Osteoblast (primary cell): ENCODE measurements around the gene CSMD2. TPM values are rescaled to one million over a fixed set of nuclear protein-coding genes. Genes with fewer than 3 reads are reported as not detected.

Experiments used
- DNase-seq: peaks from one replicate; pipeline ENCODE4 v3.0.0; 2011; ENCODE audit warnings: low spot score, mixed read lengths; ENCODE audit not compliant: insufficient read length; ENCODE audit errors: missing footprints
- H2AFZ ChIP-seq: 2 replicates; pipeline ENCODE4 v1.6.0; 2011; ENCODE audit warnings: mild to moderate bottlenecking, low read length
- H3K27ac ChIP-seq: 2 replicates; pipeline ENCODE4 v1.5.1; 2011; ENCODE audit warnings: mild to moderate bottlenecking, low read depth, low read length, moderate library complexity
- H3K27me3 ChIP-seq: 2 replicates; pipeline ENCODE4 v1.6.0; 2012; ENCODE audit warnings: mild to moderate bottlenecking, control low read depth, inconsistent platforms, low read length, moderate library complexity; ENCODE audit not compliant: insufficient read depth
- H3K36me3 ChIP-seq: 2 replicates; pipeline ENCODE4 v1.5.1; 2011; ENCODE audit warnings: mild to moderate bottlenecking, low read length, control low read depth, moderate library complexity; ENCODE audit not compliant: insufficient read depth
- H3K4me1 ChIP-seq: 2 replicates; pipeline ENCODE4 v1.5.1; 2011; ENCODE audit warnings: mild to moderate bottlenecking, low read length, control low read depth, moderate library complexity; ENCODE audit not compliant: insufficient read depth
- H3K4me2 ChIP-seq: 2 replicates; pipeline ENCODE4 v1.6.0; 2011; ENCODE audit warnings: mild to moderate bottlenecking, low read length; ENCODE audit not compliant: insufficient read depth
- H3K4me3 ChIP-seq: fragments of 200-600 bp; sonication (generic); 3 replicates; pipeline ENCODE4 v1.5.1; 2012; ENCODE audit warnings: mild to moderate bottlenecking, low read length, inconsistent platforms; ENCODE audit not compliant: insufficient read depth
- H3K79me2 ChIP-seq: 2 replicates; pipeline ENCODE4 v1.6.0; 2012; ENCODE audit warnings: mild to moderate bottlenecking, low read length, control low read depth, inconsistent platforms; ENCODE audit not compliant: insufficient read depth
- H3K9me3 ChIP-seq: 2 replicates; pipeline ENCODE4 v1.5.1; 2011; ENCODE audit warnings: low read depth, low read length, control low read depth
- H4K20me1 ChIP-seq: 2 replicates; pipeline ENCODE4 v1.6.0; 2012; ENCODE audit warnings: mild to moderate bottlenecking, low read length, control low read depth; ENCODE audit not compliant: insufficient read depth
- total RNA-seq: library from RNA; depleted of rRNA; stranded (reverse); fragments of >200 nt; gene quantifications from 2 replicates; pipeline ENCODE4 v1.2.3, GENCODE V29; 2012
- TF ChIP-seq, protein P1 (sequence below): IDR thresholded peaks from 2 replicates; pipeline ENCODE4 v1.5.1; 2011; ENCODE audit warnings: mild to moderate bottlenecking, low read depth, low read length, moderate library complexity; ENCODE audit errors: extremely low read depth

CSMD2 gene
- total RNA-seq, 1 donor, result 0.36 TPM

DNA sequence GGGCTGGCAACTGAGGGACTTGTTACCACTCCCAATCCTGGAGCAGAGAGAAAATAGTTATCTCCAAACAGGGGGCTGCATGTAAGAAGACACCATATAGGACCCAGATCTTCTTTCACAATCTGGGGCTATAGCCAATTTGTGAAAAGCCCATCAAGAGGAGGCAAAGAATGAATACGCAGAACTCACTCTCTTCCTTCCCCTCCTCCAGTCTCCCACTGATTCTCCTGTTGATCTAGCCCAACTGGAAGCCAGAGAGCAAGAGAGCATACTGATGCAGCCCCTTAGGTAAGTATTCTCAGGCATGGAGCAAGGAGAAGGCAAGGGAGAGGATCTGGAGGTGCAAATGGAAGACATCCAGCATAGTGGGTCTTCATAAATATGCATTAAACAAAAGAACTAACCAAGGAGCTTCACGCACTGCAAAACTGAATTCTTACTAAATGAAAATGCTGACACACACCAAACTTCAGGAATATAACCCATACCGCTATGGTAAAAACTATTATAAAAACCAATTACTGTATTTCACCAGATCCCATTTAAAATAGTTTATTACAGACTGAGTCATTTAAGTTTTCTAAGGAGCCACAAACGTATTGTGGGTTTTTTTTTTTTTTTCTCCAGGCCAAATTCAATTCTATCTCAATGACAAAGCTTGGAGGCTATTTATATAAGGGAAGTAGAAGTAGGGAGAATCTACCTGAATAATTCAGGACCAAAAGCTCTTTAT is 316.7 kb downstream of the CSMD2 start:
- no peak overlapping the region for H3K27ac ChIP-seq
- H3K36me3 ChIP-seq, result no peaks in the 10 kb centered on the region
- TF ChIP-seq, protein P1, sequence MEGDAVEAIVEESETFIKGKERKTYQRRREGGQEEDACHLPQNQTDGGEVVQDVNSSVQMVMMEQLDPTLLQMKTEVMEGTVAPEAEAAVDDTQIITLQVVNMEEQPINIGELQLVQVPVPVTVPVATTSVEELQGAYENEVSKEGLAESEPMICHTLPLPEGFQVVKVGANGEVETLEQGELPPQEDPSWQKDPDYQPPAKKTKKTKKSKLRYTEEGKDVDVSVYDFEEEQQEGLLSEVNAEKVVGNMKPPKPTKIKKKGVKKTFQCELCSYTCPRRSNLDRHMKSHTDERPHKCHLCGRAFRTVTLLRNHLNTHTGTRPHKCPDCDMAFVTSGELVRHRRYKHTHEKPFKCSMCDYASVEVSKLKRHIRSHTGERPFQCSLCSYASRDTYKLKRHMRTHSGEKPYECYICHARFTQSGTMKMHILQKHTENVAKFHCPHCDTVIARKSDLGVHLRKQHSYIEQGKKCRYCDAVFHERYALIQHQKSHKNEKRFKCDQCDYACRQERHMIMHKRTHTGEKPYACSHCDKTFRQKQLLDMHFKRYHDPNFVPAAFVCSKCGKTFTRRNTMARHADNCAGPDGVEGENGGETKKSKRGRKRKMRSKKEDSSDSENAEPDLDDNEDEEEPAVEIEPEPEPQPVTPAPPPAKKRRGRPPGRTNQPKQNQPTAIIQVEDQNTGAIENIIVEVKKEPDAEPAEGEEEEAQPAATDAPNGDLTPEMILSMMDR, result no peak
- H3K27me3 ChIP-seq, result no peaks in the 10 kb centered on the region
- no peak overlapping the region for H3K4me2 ChIP-seq
- no peaks in the 10 kb centered on the region for H3K4me1 ChIP-seq
- H3K4me3 ChIP-seq, result no peak overlapping the region
- no peaks in the 10 kb centered on the region for H4K20me1 ChIP-seq
- no peaks in the 10 kb centered on the region for H3K9me3 ChIP-seq
- DNase-seq, result no peak
- no peaks in the 10 kb centered on the region for H3K79me2 ChIP-seq
- H2AFZ ChIP-seq, result no peak overlapping the region

DNA sequence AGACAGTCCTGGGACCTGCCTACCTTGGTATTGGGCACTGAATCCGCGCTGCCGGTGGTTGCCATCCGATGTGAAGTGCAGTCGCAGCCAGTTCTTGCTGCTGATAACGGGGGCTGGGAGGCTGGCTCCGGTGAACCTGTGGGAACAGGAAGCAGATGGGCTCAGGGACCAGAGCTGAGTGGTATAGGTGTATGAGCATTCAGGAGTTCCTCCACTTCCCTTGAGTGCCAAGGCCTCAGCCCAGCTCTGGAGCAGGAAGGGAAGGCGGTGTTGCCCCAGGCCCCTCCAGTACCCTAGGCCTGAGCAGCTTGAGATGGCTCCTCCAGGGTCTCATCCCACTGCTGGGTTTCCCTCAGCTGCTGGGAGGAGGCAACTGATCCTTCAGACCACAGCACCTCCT is 318.2 kb downstream of the CSMD2 start:
- Histone ChIP-seq H3K27ac (no peak overlapping the region), H3K79me2 (no peaks in the 10 kb centered on the region), H2AFZ (no peak overlapping the region), H3K9me3 (no peaks in the 10 kb centered on the region), H3K4me3 (no peak overlapping the region), H4K20me1 (no peaks in the 10 kb centered on the region), H3K4me1 (no peaks in the 10 kb centered on the region), H3K4me2 (no peak overlapping the region), H3K36me3 (no peaks in the 10 kb centered on the region), H3K27me3 (no peaks in the 10 kb centered on the region)
- TF ChIP-seq, protein P1, result no peak
- DNase-seq, result no peak

DNA sequence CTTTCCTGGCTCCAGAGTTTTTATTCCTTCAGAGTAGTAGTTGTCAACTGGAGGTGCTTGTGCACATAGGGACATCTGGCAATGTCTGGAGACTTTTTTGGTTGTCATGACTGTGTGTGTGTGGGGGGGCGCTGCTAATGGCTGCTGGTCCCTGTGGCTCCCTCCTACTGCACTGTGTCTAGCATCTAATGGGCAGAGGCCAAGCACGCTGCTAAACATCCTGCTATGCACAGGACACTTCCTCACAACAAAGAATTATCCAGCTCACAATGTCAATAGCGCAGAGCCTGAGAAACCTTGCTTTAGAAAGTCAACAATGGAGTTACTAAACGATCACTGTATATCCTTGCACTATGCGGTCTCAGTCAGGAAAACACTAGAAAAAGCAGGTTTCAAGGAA is 320.9 kb downstream of the CSMD2 start:
- H3K4me3 ChIP-seq, result no peak overlapping the region
- no peaks in the 10 kb centered on the region for H4K20me1 ChIP-seq
- no peak overlapping the region for H3K4me2 ChIP-seq
- DNase-seq, result no peak
- TF ChIP-seq, protein P1, result no peak
- no peaks in the 10 kb centered on the region for H3K36me3 ChIP-seq
- H3K27me3 ChIP-seq, result no peaks in the 10 kb centered on the region
- H3K9me3 ChIP-seq, result no peaks in the 10 kb centered on the region
- no peak overlapping the region for H3K27ac ChIP-seq
- H2AFZ ChIP-seq, result no peak overlapping the region
- H3K79me2 ChIP-seq, result no peaks in the 10 kb centered on the region
- H3K4me1 ChIP-seq, result no peaks in the 10 kb centered on the region

DNA sequence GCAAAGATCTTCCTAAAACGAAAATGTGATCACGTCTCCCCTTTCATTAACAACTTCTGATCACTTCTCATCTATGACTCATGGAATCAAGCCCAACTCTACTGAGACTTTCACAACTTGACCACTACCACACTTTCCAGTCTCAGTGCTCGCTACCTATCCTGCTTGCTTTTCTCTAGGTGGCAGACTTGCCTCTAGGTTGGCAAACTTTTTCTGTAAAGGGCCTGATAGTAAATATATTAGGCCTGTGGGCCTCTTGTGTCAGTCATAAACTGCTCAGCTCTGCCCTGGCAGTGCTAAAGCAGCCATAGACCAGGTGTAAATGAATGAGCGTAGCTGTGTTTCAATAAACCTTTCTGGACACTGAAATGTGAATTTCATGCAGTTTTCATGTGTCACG is 322.7 kb downstream of the CSMD2 start:
- H3K4me1 ChIP-seq, result no peaks in the 10 kb centered on the region

More for the DNA sequence above, 322.7 kb downstream of the CSMD2 start:
- H3K9me3 ChIP-seq, result no peaks in the 10 kb centered on the region
- H4K20me1 ChIP-seq, result no peaks in the 10 kb centered on the region
- H3K4me2 ChIP-seq, result no peak overlapping the region
- TF ChIP-seq, protein P1, result no peak
- H3K27me3 ChIP-seq, result no peaks in the 10 kb centered on the region
- H3K79me2 ChIP-seq, result no peaks in the 10 kb centered on the region
- no peak overlapping the region for H3K27ac ChIP-seq
- no peak overlapping the region for H3K4me3 ChIP-seq
- H3K36me3 ChIP-seq, result no peaks in the 10 kb centered on the region
- DNase-seq, result no peak
- no peak overlapping the region for H2AFZ ChIP-seq
